Colonic mucosa (tissue), 4 donors: ENCODE results near the gene NOLC1. TPM values are rescaled to one million over a fixed set of nuclear protein-coding genes. Genes with fewer than 3 reads are reported as not detected.
"Not testable (repeated sequence)": the region's sequence is repeated elsewhere in the genome, so short reads cannot be mapped to it uniquely, and the experiment has no call there.

Experiments used
- DNase-seq: peaks from one replicate; pipeline ENCODE4 v3.0.0-alpha.2; 2020
- H3K27ac ChIP-seq: fragments of 200-600 bp; one replicate; pipeline ENCODE4 v1.8.0; 2021
- H3K27me3 ChIP-seq: fragments of 200-600 bp; one replicate; pipeline ENCODE4 v1.8.0; 2021
- H3K36me3 ChIP-seq: fragments of 200-600 bp; one replicate; pipeline ENCODE4 v1.8.0; 2021
- H3K4me1 ChIP-seq: fragments of 200-600 bp; one replicate; pipeline ENCODE4 v1.8.0; 2021; ENCODE audit warnings: mild to moderate bottlenecking
- H3K4me3 ChIP-seq: fragments of 200-600 bp; one replicate; pipeline ENCODE4 v1.8.0; 2021
- H3K9ac ChIP-seq, 2 donors: one replicate each; pipeline ENCODE4 v1.7.0; 2013; ENCODE audit warnings: control low read depth in 2 of 2, low read depth in 2 of 2, low read length in 2 of 2
- H3K9me3 ChIP-seq: fragments of 200-600 bp; one replicate; pipeline ENCODE4 v1.8.0; 2021
- intact Hi-C: fragments of 100-400 bp; cut with DNase I; formaldehyde crosslinking; loops from one replicate; pipeline ENCODE4 v1.14.1; 2022
- total RNA-seq, 2 donors: library from RNA; stranded (reverse); fragmentation: NEBNext Ultra II Directional in 1 of 2; extraction: Animal tissue kit (Norgen Biotek cat#: 25700) in 1 of 2; gene quantifications; one replicate each; pipeline ENCODE4 v1.2.1, GENCODE V29; 2021
- TF ChIP-seq, protein P1 (sequence below): fragments of 200-600 bp; IDR thresholded peaks from one replicate; pipeline ENCODE4 v1.8.0; 2022; ENCODE audit warnings: antibody characterized with exemption, mild to moderate bottlenecking
- donor health status: healthy.
- donor health status: DM: no; HTN: no; CAD: no.
- donor health status: DM: no; HTN: no; CAD: no.

The NOLC1 gene
- total RNA-seq, 2 donors from 2014 or later = 34.5 to 68.2 TPM

GRCh38 chr10:102185272-102185671, 33.1 kb downstream of the NOLC1 start:
- Histone ChIP-seq H3K4me3 (no peak overlapping the region), H3K9ac (no peak overlapping the region), H3K9me3 (no peaks in the 10 kb centered on the region), H3K27me3 (no peaks in the 10 kb centered on the region), H3K27ac (no peak overlapping the region), H3K36me3 (no peaks in the 10 kb centered on the region), H3K4me1 (peaks cover 7% of the 10 kb centered on the region)
- no peak for DNase-seq
- TF ChIP-seq, protein P1, sequence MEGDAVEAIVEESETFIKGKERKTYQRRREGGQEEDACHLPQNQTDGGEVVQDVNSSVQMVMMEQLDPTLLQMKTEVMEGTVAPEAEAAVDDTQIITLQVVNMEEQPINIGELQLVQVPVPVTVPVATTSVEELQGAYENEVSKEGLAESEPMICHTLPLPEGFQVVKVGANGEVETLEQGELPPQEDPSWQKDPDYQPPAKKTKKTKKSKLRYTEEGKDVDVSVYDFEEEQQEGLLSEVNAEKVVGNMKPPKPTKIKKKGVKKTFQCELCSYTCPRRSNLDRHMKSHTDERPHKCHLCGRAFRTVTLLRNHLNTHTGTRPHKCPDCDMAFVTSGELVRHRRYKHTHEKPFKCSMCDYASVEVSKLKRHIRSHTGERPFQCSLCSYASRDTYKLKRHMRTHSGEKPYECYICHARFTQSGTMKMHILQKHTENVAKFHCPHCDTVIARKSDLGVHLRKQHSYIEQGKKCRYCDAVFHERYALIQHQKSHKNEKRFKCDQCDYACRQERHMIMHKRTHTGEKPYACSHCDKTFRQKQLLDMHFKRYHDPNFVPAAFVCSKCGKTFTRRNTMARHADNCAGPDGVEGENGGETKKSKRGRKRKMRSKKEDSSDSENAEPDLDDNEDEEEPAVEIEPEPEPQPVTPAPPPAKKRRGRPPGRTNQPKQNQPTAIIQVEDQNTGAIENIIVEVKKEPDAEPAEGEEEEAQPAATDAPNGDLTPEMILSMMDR = no peak
- intact Hi-C loops = no loop called here

- Histone ChIP-seq H3K9me3 (no peaks in the 10 kb centered on the region), H3K27ac (no peak overlapping the region), H3K36me3 (no peaks in the 10 kb centered on the region), H3K4me3 (no peak overlapping the region), H3K9ac (no peak overlapping the region), H3K27me3 (no peaks in the 10 kb centered on the region), H3K4me1 (peaks cover 7% of the 10 kb centered on the region)
- intact Hi-C loops = no loop called here
- no peak for DNase-seq
- TF ChIP-seq, protein P1 = no peak
These were observed 33.8 kb downstream of the NOLC1 start for GRCh38 chr10:102185811-102186527.

- H3K36me3 ChIP-seq = no peaks in the 10 kb centered on the region
- H3K4me3 ChIP-seq = no peak overlapping the region
- DNase-seq = peak; percentile 23
- no peaks in the 10 kb centered on the region for H3K9me3 ChIP-seq
- no peak overlapping the region for H3K27ac ChIP-seq
- H3K9ac ChIP-seq = peak overlapping the region in 1 of 2 donors; percentile 1
- peaks cover 7% of the 10 kb centered on the region for H3K4me1 ChIP-seq
- TF ChIP-seq, protein P1 = no peak
- intact Hi-C loops = no loop called here
- H3K27me3 ChIP-seq = no peaks in the 10 kb centered on the region
These were observed 36.2 kb downstream of the NOLC1 start for GRCh38 chr10:102188298-102188940.

DNA sequence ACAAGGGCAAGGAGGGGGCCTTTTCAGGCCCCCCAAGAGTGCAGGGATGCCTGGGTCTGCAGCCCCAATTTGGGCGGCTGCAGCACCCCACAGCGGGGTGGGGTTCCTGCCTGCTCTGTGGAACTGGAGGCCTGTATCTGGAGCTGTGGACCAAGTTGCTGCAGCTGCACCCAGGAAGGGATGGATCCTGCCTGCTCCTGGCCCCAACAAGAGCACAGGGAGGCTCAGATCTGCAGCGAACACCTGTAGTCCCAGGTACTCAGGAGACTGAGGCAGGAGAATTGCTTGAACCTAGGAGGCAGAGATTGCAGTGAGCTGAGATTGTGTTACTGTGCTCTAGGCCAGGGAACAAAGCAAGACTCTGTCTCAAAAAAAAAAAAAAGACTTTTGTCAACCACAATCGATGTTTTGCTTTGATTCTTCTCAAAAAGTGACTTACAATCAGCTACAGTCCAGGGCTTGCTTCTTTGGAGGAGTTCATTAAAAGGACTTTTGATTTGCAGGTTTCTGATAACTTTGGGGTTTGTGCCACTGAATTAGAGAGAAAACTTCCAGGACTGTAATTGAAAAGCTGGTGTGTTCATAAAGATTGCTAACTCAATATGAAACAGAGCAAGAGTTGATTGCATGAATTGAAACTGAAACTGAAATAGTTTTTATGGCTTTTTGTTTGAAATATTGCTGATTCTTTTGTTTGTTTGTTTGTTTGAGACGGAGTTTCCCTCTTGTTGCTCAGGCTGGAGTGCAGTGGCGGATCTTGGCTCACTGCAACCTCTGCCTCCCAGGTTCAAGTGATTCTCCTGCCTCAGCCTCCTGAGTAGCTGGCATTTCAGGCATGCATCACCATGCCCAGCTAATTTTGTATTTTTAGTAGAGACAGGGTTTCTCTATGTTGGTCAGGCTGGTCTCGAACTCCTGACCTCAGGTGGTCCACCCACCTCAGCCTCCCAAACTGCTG, 37.0 kb downstream of the NOLC1 start:
- H3K36me3 ChIP-seq, DNase-seq, intact Hi-C loops, H3K4me3 ChIP-seq, H3K4me1 ChIP-seq, H3K9ac ChIP-seq, H3K9me3 ChIP-seq, H3K27me3 ChIP-seq: not testable (repeated sequence)
- peak overlapping the region; percentile 40 for H3K27ac ChIP-seq

GRCh38 chr10:102191956-102192355, 39.8 kb downstream of the NOLC1 start:
- peaks cover 7% of the 10 kb centered on the region for H3K4me1 ChIP-seq
- H3K27me3 ChIP-seq = no peaks in the 10 kb centered on the region
- no peak overlapping the region for H3K9ac ChIP-seq
- no peak overlapping the region for H3K4me3 ChIP-seq
- H3K36me3 ChIP-seq = no peaks in the 10 kb centered on the region
- H3K9me3 ChIP-seq = no peaks in the 10 kb centered on the region
- H3K27ac ChIP-seq = no peak overlapping the region
- TF ChIP-seq, protein P1 = no peak
- DNase-seq = no peak
- intact Hi-C loops = no loop called here
